ENCODE measurements around the gene SHOC2. TPM values are rescaled to one million over a fixed set of nuclear protein-coding genes. Genes with fewer than 3 reads are reported as not detected.

The SHOC2 gene
- polyA plus RNA-seq, 5 donors, result 29.4 to 43.0 (median 35.9) TPM

GRCh38 chr10:110939419-110939818 is 20.0 kb downstream of the SHOC2 start:
- no peak for DNase-seq

- DNase-seq, result no peak
Observed at GRCh38 chr10:110944792-110945396, 25.5 kb downstream of the SHOC2 start.

- no peak for DNase-seq
Observed at GRCh38 chr10:110946496-110946895, 27.1 kb downstream of the SHOC2 start.

- no peak for DNase-seq
Observed at GRCh38 chr10:110947061-110947595, 27.7 kb downstream of the SHOC2 start.

- DNase-seq, result no peak
Observed at GRCh38 chr10:110951381-110951780, 32.0 kb downstream of the SHOC2 start.

- DNase-seq, result no peak
Observed at GRCh38 chr10:110957606-110958005, 38.2 kb downstream of the SHOC2 start.

GRCh38 chr10:110959379-110960332 is 40.3 kb downstream of the SHOC2 start:
- DNase-seq, result peak in 1 of 2 donors; percentile 4

- DNase-seq, result no peak
Observed at GRCh38 chr10:110960333-110960712, 40.9 kb downstream of the SHOC2 start.

GRCh38 chr10:110962443-110962842 is 43.0 kb downstream of the SHOC2 start:
- DNase-seq, result no peak

- no peak for DNase-seq
Observed at GRCh38 chr10:110963162-110963561, 43.8 kb downstream of the SHOC2 start.

- no peak for DNase-seq
Observed at GRCh38 chr10:110964681-110965080, 45.3 kb downstream of the SHOC2 start.

GRCh38 chr10:110965216-110965615 is 45.8 kb downstream of the SHOC2 start:
- no peak for DNase-seq

- DNase-seq, result no peak
Observed at GRCh38 chr10:110966146-110966545, 46.7 kb downstream of the SHOC2 start.

GRCh38 chr10:110967009-110967630 is 47.7 kb downstream of the SHOC2 start:
- no peak for DNase-seq

- no peak for DNase-seq
Observed at GRCh38 chr10:110967645-110968044, 48.2 kb downstream of the SHOC2 start.

GRCh38 chr10:110969183-110969582 is 49.8 kb downstream of the SHOC2 start:
- no peak for DNase-seq

- no peak for DNase-seq
Observed at GRCh38 chr10:110971638-110972037, 52.2 kb downstream of the SHOC2 start.

- DNase-seq, result no peak
Observed at GRCh38 chr10:110972231-110973134, 53.1 kb downstream of the SHOC2 start.

GRCh38 chr10:110973400-110973799 is 54.0 kb downstream of the SHOC2 start:
- no peak for DNase-seq

- no peak for DNase-seq
Observed at GRCh38 chr10:110976577-110976976, 57.2 kb downstream of the SHOC2 start.

- no peak for DNase-seq
Observed at GRCh38 chr10:110977662-110978061, 58.3 kb downstream of the SHOC2 start.

Data from right lung (tissue), 5 donors.